HCT116 (cell line): Measurements from ENCODE around the gene RALGPS1. TPM values are rescaled to one million over a fixed set of nuclear protein-coding genes. Genes with fewer than 3 reads are reported as not detected.

ENCODE experiments used
- ATAC-seq: fragments of 200-7000 bp; cut with Tn5 transposase; 2 replicates; pipeline ENCODE4 v1.9.1; 2020; ENCODE audit warnings: mild to moderate bottlenecking, moderate library complexity
- BruUV-seq: library from RNA; stranded (reverse); fragments of 400-500 nt; replicated peaks from 2 replicates; lab custom pipeline; 2021; lab: Mats Ljungman, UMichigan
- CTCF ChIA-PET: fragments of 300-600 bp; sonication (Branson Sonifier 250); formaldehyde crosslinking; loops from one replicate; lab custom pipeline; 2021; ENCODE audit warnings: antibody characterized with exemption; lab: Charles Lee
- POLR2A ChIA-PET: fragments of 300-600, 350-600 bp; sonication (Branson Sonifier 250); formaldehyde crosslinking; loops from one replicate; lab custom pipeline; 2021; ENCODE audit warnings: antibody characterized with exemption; lab: Charles Lee
- RAD21 ChIA-PET, 2 experiments: fragments of 300-600 bp; sonication (Branson Sonifier 250); formaldehyde crosslinking; loops; one replicate each; lab custom pipeline; 2023; ENCODE audit warnings: low total read pairs in 2 of 2; ENCODE audit not compliant: uncharacterized antibody in 2 of 2, unreplicated experiment in 2 of 2, low non-redundant PET in 1 of 2; lab: Charles Lee
- DNase-seq: peaks from one replicate; pipeline ENCODE4 v3.0.0-alpha.2; 2010; ENCODE audit warnings: low read depth, low spot score
- H2AFZ ChIP-seq: fragments of 200-600 bp; shearing (Covaris generic), sonication (generic); 2 replicates; pipeline ENCODE4 v1.6.1; 2017; ENCODE audit warnings: low read depth, mixed run types, mixed read lengths, antibody characterized with exemption, low read length; ENCODE audit not compliant: poor library complexity, severe bottlenecking
- H3K27ac ChIP-seq: 2 replicates; pipeline ENCODE4 v1.5.1; 2012; ENCODE audit warnings: low read depth, low read length
- H3K27me3 ChIP-seq: fragments of 200-600 bp; sonication (generic); 2 replicates; pipeline ENCODE4 v1.6.1; 2016; ENCODE audit warnings: mixed run types, low read length, mixed read lengths; ENCODE audit not compliant: insufficient read depth
- H3K36me3 ChIP-seq, 2 experiments: fragments of 200-500 bp in 1 of 2; fragments of 200-600 bp in 1 of 2; sonication (Bioruptor generic) in 1 of 2; sonication (generic) in 1 of 2; 2 replicates each; pipeline versions ENCODE4 v1.5.1 to v1.6.1; 2014 to 2016; ENCODE audit warnings: low read length in 2 of 2, inconsistent platforms in 1 of 2, mixed read lengths in 1 of 2, mixed run types in 1 of 2; ENCODE audit not compliant: insufficient read depth in 2 of 2, control insufficient read depth in 1 of 2
- H3K4me1 ChIP-seq, 2 experiments: fragments of 200-600 bp in 1 of 2; sonication (generic) in 1 of 2; 2 replicates each; pipeline versions ENCODE4 v1.5.1 to v1.6.1; 2012 to 2017; ENCODE audit warnings: low read length in 2 of 2, inconsistent platforms in 1 of 2, mild to moderate bottlenecking in 1 of 2, mixed read lengths in 1 of 2, mixed run types in 1 of 2, moderate library complexity in 1 of 2; ENCODE audit not compliant: insufficient read depth in 2 of 2, control insufficient read depth in 1 of 2
- H3K4me2 ChIP-seq: fragments of 200-600 bp; sonication (generic); 2 replicates; pipeline ENCODE4 v1.6.1; 2017; ENCODE audit warnings: mixed run types, low read length, mixed read lengths
- H3K4me3 ChIP-seq, 2 experiments: fragments of 200-600 bp in 1 of 2; sonication (generic) in 1 of 2; replicated peaks in 1 of 2; 2 replicates each; pipeline ENCODE4 v1.5.1; 2011 to 2016; ENCODE audit warnings: low read length in 2 of 2, control low read depth in 1 of 2, low read depth in 1 of 2, mild to moderate bottlenecking in 1 of 2, mixed read lengths in 1 of 2, mixed run types in 1 of 2
- H3K79me2 ChIP-seq: fragments of 200-600 bp; sonication (generic); 2 replicates; pipeline ENCODE4 v1.6.1; 2017; ENCODE audit warnings: mild to moderate bottlenecking, mixed run types, low read length, moderate library complexity, mixed read lengths; ENCODE audit not compliant: insufficient read depth
- H3K9ac ChIP-seq: fragments of 200-600 bp; sonication (generic); 2 replicates; pipeline ENCODE4 v1.6.1; 2016; ENCODE audit warnings: low read length, mixed read lengths
- H3K9me2 ChIP-seq: fragments of 200-600 bp; sonication (generic), shearing (Covaris generic); 2 replicates; pipeline ENCODE4 v1.6.1; 2017; ENCODE audit warnings: mixed run types, mild to moderate bottlenecking, moderate library complexity; ENCODE audit not compliant: insufficient read depth
- H3K9me3 ChIP-seq, 2 experiments: fragments of 200-500 bp in 1 of 2; fragments of 200-600 bp in 1 of 2; sonication (Bioruptor generic) in 1 of 2; sonication (generic) in 1 of 2; 2 replicates each; pipeline ENCODE4 v1.6.1; 2014 to 2017; ENCODE audit warnings: low read length in 2 of 2, mixed read lengths in 2 of 2, inconsistent platforms in 1 of 2, low read depth in 1 of 2, mild to moderate bottlenecking in 1 of 2, mixed run types in 1 of 2, moderate library complexity in 1 of 2; ENCODE audit not compliant: control insufficient read depth in 1 of 2, insufficient read depth in 1 of 2
- H4K20me1 ChIP-seq: fragments of 200-600 bp; sonication (generic), shearing (Covaris generic); 2 replicates; pipeline ENCODE4 v1.6.1; 2017; ENCODE audit warnings: mixed run types, mild to moderate bottlenecking, moderate library complexity; ENCODE audit not compliant: insufficient read depth
- ATF3 ChIP-seq: IDR thresholded peaks from 2 replicates; pipeline ENCODE4 v1.6.1; 2012
- CBX3 ChIP-seq: IDR thresholded peaks from 2 replicates; pipeline ENCODE4 v1.6.1; 2012; ENCODE audit warnings: low read depth
- CEBPB ChIP-seq: IDR thresholded peaks from 2 replicates; pipeline ENCODE4 v1.6.1; 2012; ENCODE audit warnings: low read depth
- EZH2 ChIP-seq: fragments of 200-600 bp; sonication (generic); IDR thresholded peaks from 2 replicates; pipeline ENCODE4 v1.6.1; 2017; ENCODE audit warnings: antibody characterized with exemption, mixed run types
- EZH2phosphoT487 ChIP-seq: fragments of 200-600 bp; IDR thresholded peaks from 2 replicates; pipeline ENCODE4 v1.6.1; 2018; ENCODE audit warnings: antibody characterized with exemption, borderline replicate concordance
- FOSL1 ChIP-seq: IDR thresholded peaks from 2 replicates; pipeline ENCODE4 v1.6.1; 2012; ENCODE audit warnings: low read depth
- JUND ChIP-seq: IDR thresholded peaks from 2 replicates; pipeline ENCODE4 v1.6.1; 2012
- POLR2AphosphoS5 ChIP-seq: IDR thresholded peaks from 2 replicates; pipeline ENCODE4 v1.6.1; 2011; ENCODE audit warnings: mild to moderate bottlenecking, low read depth, low read length, moderate library complexity
- RAD21 ChIP-seq: IDR thresholded peaks from 2 replicates; pipeline ENCODE4 v1.6.1; 2012; ENCODE audit warnings: low read depth, mild to moderate bottlenecking
- SIN3A ChIP-seq: IDR thresholded peaks from 2 replicates; pipeline ENCODE4 v1.6.1; 2012; ENCODE audit warnings: low read depth
- SP1 ChIP-seq: IDR thresholded peaks from 2 replicates; pipeline ENCODE4 v1.6.1; 2012; ENCODE audit warnings: low read depth
- TCF7L2 ChIP-seq: IDR thresholded peaks from 2 replicates; pipeline ENCODE4 v1.7.0; 2011; ENCODE audit warnings: borderline replicate concordance, inconsistent platforms; ENCODE audit not compliant: insufficient read depth, insufficient read length; ENCODE audit errors: extremely low read depth
- ZFX ChIP-seq: fragments of 450-650 bp; IDR thresholded peaks from 2 replicates; pipeline ENCODE4 v1.6.1; 2017
- intact Hi-C: fragments of 100-400 bp; cut with micrococcal nuclease; formaldehyde crosslinking; loops from 2 replicates; pipeline ENCODE4 v1.10.0; 2022
- total RNA-seq: library from RNA; stranded (reverse); gene quantifications from one replicate; pipeline ENCODE4 v1.2.1, GENCODE V29; 2021; ENCODE audit not compliant: unreplicated experiment

RALGPS1 gene
- total RNA-seq, 1 experiment from 2014 or later = 7.6 TPM

GRCh38 chr9:126999315-127000068 lies 84.9 kb downstream of the RALGPS1 start:
- CTCF ChIA-PET = no interaction called here
- intact Hi-C loops = no loop called here
- Histone ChIP-seq H3K4me1 (no peaks in the 10 kb centered on the region), H2AFZ (no peak overlapping the region), H4K20me1 (no peaks in the 10 kb centered on the region), H3K9me2 (no peaks in the 10 kb centered on the region), H3K79me2 (no peaks in the 10 kb centered on the region), H3K36me3 (no peaks in the 10 kb centered on the region), H3K27me3 (no peaks in the 10 kb centered on the region), H3K27ac (no peak overlapping the region), H3K4me2 (no peak overlapping the region), H3K4me3 (no peak overlapping the region), H3K9ac (no peak overlapping the region), H3K9me3 (no peaks in the 10 kb centered on the region)
- TF ChIP-seq FOSL1 (no peak), SIN3A (no peak), RAD21 (no peak), SP1 (no peak), POLR2AphosphoS5 (no peak), CBX3 (no peak), ZFX (no peak), JUND (no peak), TCF7L2 (no peak), EZH2 (no peak), ATF3 (no peak), CEBPB (no peak), EZH2phosphoT487 (no peak)
- RAD21 ChIA-PET = interaction anchor here in 1 of 2 experiments (0.7 kb wide), 1 partner anchor 199 kb away, joined by 5 read pairs; no protein-coding TSS in a partner anchor
- POLR2A ChIA-PET = no interaction called here
- no peak for ATAC-seq
- DNase-seq = no peak
- no TSS peak for BruUV-seq
